Measurements from ENCODE around the gene ALK.

- TF ChIP-seq CTCF (IDR thresholded peaks at IDR 0.05) = no peak
- TF ChIP-seq POLR2A (IDR thresholded peaks at IDR 0.05) = no peak
Observed at GRCh38 chr2:29166242-29167039, 754.9 kb downstream of the ALK start.
